Spleen (tissue), 7 donors: ENCODE measurements around the gene SDK2.

Experiments
- POLR2A ChIP-seq, 3 donors: fragments of 450-650 bp; IDR thresholded peaks; one replicate each; pipeline ENCODE4 v1.5.1; 2017; ENCODE audit warnings: antibody characterized with exemption in 3 of 3, mild to moderate bottlenecking in 1 of 3
- POLR2AphosphoS5 ChIP-seq, 3 donors: sonication (generic); formaldehyde crosslinking; IDR thresholded peaks; one replicate each; pipeline ENCODE4 v1.5.1; 2017; ENCODE audit warnings: antibody characterized with exemption in 3 of 3
- TF ChIP-seq, protein P1 (sequence below), 11 experiments: fragments of 200-600 bp in 7 of 11; fragments of 450-650 bp in 4 of 11; sonication (generic) in 4 of 11; IDR thresholded peaks in 8 of 11; conservative IDR thresholded peaks in 3 of 11; 1 replicate in 7 of 11; 2 replicates in 4 of 11; pipeline versions ENCODE4 v1.4.0 to v1.8.0; 2016 to 2021; ENCODE audit warnings: antibody characterized with exemption in 11 of 11, inconsistent platforms in 4 of 11, mild to moderate bottlenecking in 1 of 11
- donor health status: DM: no; HTN: no; CAD: no; lungs with moderate emphysema.
- donor health status: DM: no; HTN: no; CAD: no.
- donor health status: DM: no; HTN: no; CAD: no.

- TF ChIP-seq, protein P1, sequence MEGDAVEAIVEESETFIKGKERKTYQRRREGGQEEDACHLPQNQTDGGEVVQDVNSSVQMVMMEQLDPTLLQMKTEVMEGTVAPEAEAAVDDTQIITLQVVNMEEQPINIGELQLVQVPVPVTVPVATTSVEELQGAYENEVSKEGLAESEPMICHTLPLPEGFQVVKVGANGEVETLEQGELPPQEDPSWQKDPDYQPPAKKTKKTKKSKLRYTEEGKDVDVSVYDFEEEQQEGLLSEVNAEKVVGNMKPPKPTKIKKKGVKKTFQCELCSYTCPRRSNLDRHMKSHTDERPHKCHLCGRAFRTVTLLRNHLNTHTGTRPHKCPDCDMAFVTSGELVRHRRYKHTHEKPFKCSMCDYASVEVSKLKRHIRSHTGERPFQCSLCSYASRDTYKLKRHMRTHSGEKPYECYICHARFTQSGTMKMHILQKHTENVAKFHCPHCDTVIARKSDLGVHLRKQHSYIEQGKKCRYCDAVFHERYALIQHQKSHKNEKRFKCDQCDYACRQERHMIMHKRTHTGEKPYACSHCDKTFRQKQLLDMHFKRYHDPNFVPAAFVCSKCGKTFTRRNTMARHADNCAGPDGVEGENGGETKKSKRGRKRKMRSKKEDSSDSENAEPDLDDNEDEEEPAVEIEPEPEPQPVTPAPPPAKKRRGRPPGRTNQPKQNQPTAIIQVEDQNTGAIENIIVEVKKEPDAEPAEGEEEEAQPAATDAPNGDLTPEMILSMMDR (IDR thresholded peaks at IDR 0.05 in 8 of 11, conservative IDR thresholded peaks at IDR 0.05 in 3 of 11): no peak
- TF ChIP-seq POLR2A (IDR thresholded peaks at IDR 0.05) (no peak), POLR2AphosphoS5 (IDR thresholded peaks at IDR 0.05) (no peak)
These were observed 257.7 kb downstream of the SDK2 start for GRCh38 chr17:73386561-73386960.
